Stimulated activated CD8-positive, alpha-beta memory T cell treated with anti-CD3 and anti-CD28 coated beads, Interleukin-4, amount 100 ng/mL, for 1 hour (primary cell): ENCODE results near the gene CCDC91.
"Not testable (repeated sequence)": the region's sequence is repeated elsewhere in the genome, so short reads cannot be mapped to it uniquely, and the experiment has no call there.

Experiments
- DNase-seq, 2 donors: peaks; one replicate each; pipeline ENCODE4 v3.0.0-alpha.2; 2020; ENCODE audit warnings: low read depth in 2 of 2, low spot score in 1 of 2

Gene CCDC91

GRCh38 chr12:28453686-28454085 is 263.4 kb downstream of the CCDC91 start:
- DNase-seq = no peak

GRCh38 chr12:28456934-28457710 is 266.9 kb downstream of the CCDC91 start:
- DNase-seq = no peak

- DNase-seq = no peak
Observed at GRCh38 chr12:28457785-28458184, 267.5 kb downstream of the CCDC91 start.

- no peak for DNase-seq
Observed at GRCh38 chr12:28459481-28459880, 269.2 kb downstream of the CCDC91 start.

- DNase-seq = no peak
Observed at GRCh38 chr12:28460420-28461130, 270.3 kb downstream of the CCDC91 start.

DNA sequence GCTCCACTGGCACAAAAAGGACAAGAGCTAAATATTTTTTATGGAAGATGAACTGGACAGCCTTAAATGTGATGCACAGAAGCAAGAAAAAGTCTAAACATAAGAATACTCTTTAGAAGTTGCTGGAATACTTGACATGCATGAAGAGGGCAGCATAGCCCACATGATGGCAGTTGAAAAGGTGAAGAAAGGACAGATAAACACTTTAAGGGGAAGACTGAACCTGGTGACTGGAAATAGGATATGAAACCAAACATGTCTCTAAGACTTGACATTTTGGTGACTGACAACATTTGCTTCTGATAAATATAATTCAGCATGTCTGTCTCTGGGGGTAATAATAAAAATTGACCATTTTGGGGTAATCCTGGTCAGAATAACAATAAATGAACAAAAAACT is 273.1 kb downstream of the CCDC91 start:
- no peak for DNase-seq

DNA sequence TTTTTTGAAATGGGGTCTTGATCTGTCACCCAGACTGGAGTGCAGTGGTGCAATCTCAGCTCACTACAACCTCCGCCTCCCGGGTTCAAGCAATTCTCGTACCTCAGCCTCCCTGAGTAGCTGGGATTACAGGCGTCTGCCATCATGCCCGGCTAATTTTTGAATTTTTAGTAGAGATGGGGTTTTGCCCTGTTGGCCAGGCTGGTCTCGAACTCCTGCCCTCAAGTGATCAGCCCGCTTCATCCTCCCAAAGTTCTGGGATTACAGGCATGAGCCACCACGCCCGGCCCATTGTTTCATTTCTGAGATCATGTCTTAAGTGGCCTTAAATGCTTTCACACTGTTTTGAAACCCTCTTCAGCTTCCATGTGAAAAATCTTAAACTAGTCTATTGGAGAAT is 281.5 kb downstream of the CCDC91 start:
- DNase-seq = not testable (repeated sequence)

DNA sequence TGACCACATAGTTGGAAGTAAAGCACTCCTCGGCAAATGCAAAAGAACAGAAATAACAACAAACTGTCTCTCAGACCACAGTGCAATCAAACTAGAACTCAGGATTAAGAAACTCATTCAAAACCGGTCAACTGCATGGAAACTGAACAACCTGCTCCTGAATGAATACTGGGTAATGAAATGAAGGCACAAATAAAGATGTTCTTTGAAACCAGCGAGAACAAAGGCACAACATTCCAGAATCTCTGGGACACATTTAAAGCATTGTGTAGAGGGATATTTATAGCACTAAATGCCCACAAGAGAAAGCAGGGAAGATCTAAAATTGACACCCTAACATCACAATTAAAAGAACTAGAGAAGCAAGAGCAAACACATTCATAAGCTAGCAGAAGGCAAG is 285.9 kb downstream of the CCDC91 start:
- DNase-seq = not testable (repeated sequence)

- not testable (repeated sequence) for DNase-seq
Observed at GRCh38 chr12:28479097-28479496, 288.8 kb downstream of the CCDC91 start.

- no peak for DNase-seq
Observed at GRCh38 chr12:28479683-28480082, 289.4 kb downstream of the CCDC91 start.

DNA sequence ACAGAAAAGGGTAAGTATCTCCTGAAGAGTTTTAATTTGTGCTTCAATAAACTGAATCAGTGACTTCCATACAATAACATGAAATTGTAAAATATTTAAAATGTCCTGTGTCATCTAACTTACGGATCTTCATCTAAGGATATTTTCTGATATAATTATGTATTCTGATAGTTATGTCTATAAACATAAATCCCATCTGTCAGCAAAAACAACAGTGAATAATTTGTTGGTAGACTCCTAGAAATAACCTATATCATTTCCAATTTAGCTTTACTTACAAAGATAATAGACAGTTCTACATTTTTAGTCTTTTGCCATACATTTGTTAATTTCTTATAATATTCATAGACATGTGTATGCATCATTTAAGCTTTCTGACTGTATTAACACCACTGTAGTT is 293.9 kb downstream of the CCDC91 start:
- DNase-seq = no peak

DNA sequence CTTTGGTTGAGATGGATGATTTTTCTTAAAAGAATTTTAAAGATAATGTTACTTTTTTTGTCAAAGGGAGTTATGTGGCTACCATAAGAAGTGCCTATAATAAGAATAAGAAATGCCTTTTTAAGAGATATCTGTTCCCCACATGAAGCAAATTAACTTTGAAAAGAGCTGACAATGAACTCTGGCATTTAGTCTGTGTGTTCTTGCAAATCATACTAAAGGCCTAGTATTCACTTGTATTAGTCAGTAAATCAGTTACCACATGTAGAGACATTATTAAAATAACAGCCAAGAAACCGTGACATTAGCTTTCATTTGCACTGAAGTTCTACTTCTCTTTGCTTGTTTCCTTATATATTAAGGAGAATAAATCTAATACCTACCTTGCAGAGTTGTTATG is 296.3 kb downstream of the CCDC91 start:
- DNase-seq = no peak

DNA sequence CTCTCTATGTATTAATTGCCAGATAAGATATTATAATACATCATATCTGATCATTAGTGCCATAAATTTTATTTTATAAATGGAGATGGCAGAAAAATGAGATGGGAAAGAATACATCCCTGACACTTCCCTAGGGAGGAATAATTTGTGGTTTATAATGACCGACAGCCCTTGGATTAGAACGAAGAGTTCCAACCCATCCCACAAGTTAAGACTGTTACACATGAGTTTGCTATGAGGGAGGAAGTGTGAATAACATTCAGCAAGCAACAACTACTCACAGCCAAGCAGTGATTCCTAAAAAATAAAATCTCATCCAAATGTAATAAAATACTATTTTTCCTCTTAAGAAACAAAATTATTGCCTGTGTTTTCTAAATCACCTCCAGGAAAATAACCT is 299.0 kb downstream of the CCDC91 start:
- DNase-seq = no peak

DNA sequence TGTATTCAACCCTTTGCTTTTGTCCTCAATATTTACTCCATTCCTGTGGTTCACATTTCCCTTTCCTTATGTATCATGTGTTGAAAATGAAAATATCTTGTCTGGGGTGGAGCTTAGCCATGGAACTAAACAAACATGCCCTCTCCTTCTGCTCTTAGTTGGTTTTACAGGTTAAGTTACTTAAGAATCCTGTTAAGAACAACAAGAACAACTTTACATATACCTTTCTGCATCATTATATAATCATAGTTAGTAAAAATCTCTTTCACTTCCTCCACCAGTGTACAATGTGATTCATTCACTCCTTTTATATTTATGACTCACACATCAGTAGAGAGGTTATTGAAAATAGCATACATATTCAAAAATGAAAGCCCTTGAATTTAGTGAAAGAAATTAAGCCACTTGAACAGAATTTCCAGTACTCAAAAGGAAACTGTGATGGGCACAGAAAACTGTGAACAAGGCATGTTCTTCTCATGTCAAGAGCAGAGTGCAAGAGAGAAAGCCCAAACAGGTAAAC is 307.7 kb downstream of the CCDC91 start:
- DNase-seq = no peak

DNA sequence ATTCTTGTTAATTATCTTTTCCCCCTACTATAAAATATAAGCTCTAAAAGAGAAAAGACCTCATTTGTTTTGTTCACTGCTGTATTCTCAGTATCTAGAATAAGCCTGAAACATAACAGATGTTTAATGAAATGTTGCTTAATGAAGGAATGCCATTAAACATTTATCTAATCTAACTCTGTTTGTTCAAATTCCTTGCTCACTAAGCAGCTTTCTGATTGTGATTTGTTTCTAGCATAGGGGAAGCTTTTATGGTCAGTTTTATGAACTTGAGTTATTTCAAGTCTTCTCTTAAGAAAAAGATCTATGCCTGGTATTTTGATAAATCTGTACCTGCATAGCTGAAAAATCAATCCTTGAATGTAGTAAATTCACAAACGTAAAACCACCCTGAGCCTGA is 308.6 kb downstream of the CCDC91 start:
- no peak for DNase-seq

- no peak for DNase-seq
Observed at GRCh38 chr12:28500373-28501024, 310.2 kb downstream of the CCDC91 start.

- DNase-seq = no peak
Observed at GRCh38 chr12:28506271-28506670, 316.0 kb downstream of the CCDC91 start.

- DNase-seq = no peak
Observed at GRCh38 chr12:28507033-28507432, 316.8 kb downstream of the CCDC91 start.

- no peak for DNase-seq
Observed at GRCh38 chr12:28507867-28508266, 317.6 kb downstream of the CCDC91 start.

DNA sequence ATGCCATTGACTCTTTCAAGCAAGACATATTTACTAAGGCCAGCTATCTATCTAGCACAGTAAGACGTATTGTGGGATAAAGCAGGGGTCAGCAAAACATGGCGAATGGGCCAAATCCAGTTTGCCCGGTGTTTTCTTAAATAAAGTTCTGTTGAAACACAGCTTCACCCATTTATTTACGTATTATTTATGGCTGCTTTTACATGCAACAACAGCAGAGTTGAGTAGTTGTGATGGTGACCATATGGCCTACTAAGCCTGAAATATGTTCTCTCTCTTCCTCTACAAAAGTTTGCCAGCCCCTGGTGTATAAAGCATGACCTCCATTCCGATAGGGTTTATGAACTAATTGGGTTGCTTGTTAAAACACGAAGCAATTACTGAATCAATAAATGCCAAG is 322.1 kb downstream of the CCDC91 start:
- DNase-seq = no peak

GRCh38 chr12:28512876-28513275 is 322.6 kb downstream of the CCDC91 start:
- no peak for DNase-seq

GRCh38 chr12:28513983-28514382 is 323.7 kb downstream of the CCDC91 start:
- DNase-seq = no peak
